Neuronal stem cell (in vitro differentiated cells): ENCODE data around the gene HOXC10.
A peak's percentile ranks its signal among the peaks of the same experiment; 100 is the strongest.

Source experiments
- DNase-seq: peaks from one replicate; pipeline ENCODE4 v3.0.0-alpha.2; 2013; ENCODE audit warnings: low spot score
- H2AFZ ChIP-seq: one replicate; pipeline ENCODE4 v1.6.1; 2013; ENCODE audit warnings: mild to moderate bottlenecking, low read length, inconsistent platforms
- H2AK5ac ChIP-seq: 2 replicates; pipeline ENCODE4 v1.6.1; 2013; ENCODE audit warnings: low read depth, mild to moderate bottlenecking, inconsistent platforms, low read length, moderate library complexity, mixed read lengths
- H2BK120ac ChIP-seq: 2 replicates; pipeline ENCODE4 v1.6.1; 2013; ENCODE audit warnings: low read depth, mild to moderate bottlenecking, inconsistent platforms, low read length, moderate library complexity, mixed read lengths
- H2BK12ac ChIP-seq: one replicate; pipeline ENCODE4 v1.6.1; 2013; ENCODE audit warnings: low read length, inconsistent platforms
- H2BK15ac ChIP-seq: 2 replicates; pipeline ENCODE4 v1.6.1; 2013; ENCODE audit warnings: mild to moderate bottlenecking, low read length, inconsistent platforms, mixed read lengths
- H2BK5ac ChIP-seq: one replicate; pipeline ENCODE4 v1.6.1; 2013; ENCODE audit warnings: inconsistent platforms, mild to moderate bottlenecking, low read length, moderate library complexity
- H3K14ac ChIP-seq: one replicate; pipeline ENCODE4 v1.6.1; 2013; ENCODE audit warnings: low read length, inconsistent platforms
- H3K18ac ChIP-seq: 2 replicates; pipeline ENCODE4 v1.6.1; 2013; ENCODE audit warnings: low read length, inconsistent platforms
- H3K23ac ChIP-seq: 2 replicates; pipeline ENCODE4 v1.6.1; 2013; ENCODE audit warnings: low read depth, mild to moderate bottlenecking, mixed read lengths, low read length, inconsistent platforms; ENCODE audit not compliant: poor library complexity
- H3K27ac ChIP-seq: replicated peaks from 3 replicates; pipeline ENCODE4 v1.5.1; 2013; ENCODE audit warnings: low read length, inconsistent platforms
- H3K27me3 ChIP-seq, 3 experiments: 2 replicates each; pipeline ENCODE4 v1.6.1; 2013; ENCODE audit warnings: low read length in 3 of 3, mild to moderate bottlenecking in 2 of 3, inconsistent platforms in 1 of 3, low read depth in 1 of 3, mixed read lengths in 1 of 3, moderate library complexity in 1 of 3; ENCODE audit not compliant: control insufficient read depth in 3 of 3, insufficient read depth in 3 of 3
- H3K36me3 ChIP-seq, 2 donors: replicated peaks in 1 of 2; 2 replicates each; pipeline ENCODE4 v1.6.1; 2013; ENCODE audit warnings: low read length in 2 of 2; ENCODE audit not compliant: control insufficient read depth in 2 of 2, insufficient read depth in 2 of 2
- H3K4ac ChIP-seq: 2 replicates; pipeline ENCODE4 v1.6.1; 2013; ENCODE audit warnings: inconsistent platforms, mild to moderate bottlenecking, low read length, moderate library complexity
- H3K4me1 ChIP-seq, 2 donors: 1 replicate in 1 of 2; 2 replicates in 1 of 2; pipeline ENCODE4 v1.6.1; 2013; ENCODE audit warnings: low read length in 2 of 2, low read depth in 1 of 2; ENCODE audit not compliant: control insufficient read depth in 2 of 2, insufficient read depth in 1 of 2
- H3K4me2 ChIP-seq: one replicate; pipeline ENCODE4 v1.6.1; 2013; ENCODE audit warnings: mild to moderate bottlenecking, low read length, inconsistent platforms; ENCODE audit not compliant: insufficient read depth, poor library complexity, severe bottlenecking
- H3K4me3 ChIP-seq, 2 donors: 2 replicates each; pipeline ENCODE4 v1.5.1; 2013; ENCODE audit warnings: low read length in 2 of 2, mild to moderate bottlenecking in 2 of 2, inconsistent platforms in 1 of 2, moderate library complexity in 1 of 2
- H3K79me1 ChIP-seq: one replicate; pipeline ENCODE4 v1.6.1; 2013; ENCODE audit warnings: low read depth, mild to moderate bottlenecking, inconsistent platforms, low read length, moderate library complexity
- H3K9ac ChIP-seq: one replicate; pipeline ENCODE4 v1.6.1; 2013; ENCODE audit warnings: mild to moderate bottlenecking, low read depth, low read length, inconsistent platforms; ENCODE audit not compliant: poor library complexity
- H3K9me3 ChIP-seq, 2 donors: replicated peaks in 1 of 2; 2 replicates each; pipeline versions ENCODE3 to v1.6.1; 2013; ENCODE audit warnings: low read length in 2 of 2, mild to moderate bottlenecking in 2 of 2, inconsistent platforms in 1 of 2, low read depth in 1 of 2, mixed read lengths in 1 of 2, moderate library complexity in 1 of 2; ENCODE audit not compliant: control insufficient read depth in 2 of 2, insufficient read depth in 1 of 2
- H4K8ac ChIP-seq: one replicate; pipeline ENCODE4 v1.6.1; 2013; ENCODE audit warnings: low read depth, mild to moderate bottlenecking, inconsistent platforms, low read length, moderate library complexity
- H4K91ac ChIP-seq: one replicate; pipeline ENCODE4 v1.6.1; 2013; ENCODE audit warnings: low read length, low read depth, mild to moderate bottlenecking, inconsistent platforms; ENCODE audit not compliant: poor library complexity
- WGBS, 2 donors: extraction: QIAGEN DNeasy Blood & Tissue Kit; methylation state at CpG; one replicate each; pipeline ENCODE4 v1.1.7; 2013; ENCODE audit warnings: missing lambda C conversion rate in 2 of 2, mixed read lengths in 1 of 2; ENCODE audit not compliant: insufficient read length in 2 of 2, insufficient replicate concordance in 1 of 2; ENCODE audit errors: extremely low coverage in 2 of 2; 5-methylcytosine and 5-hydroxymethylcytosine counted together

The HOXC10 gene

DNA sequence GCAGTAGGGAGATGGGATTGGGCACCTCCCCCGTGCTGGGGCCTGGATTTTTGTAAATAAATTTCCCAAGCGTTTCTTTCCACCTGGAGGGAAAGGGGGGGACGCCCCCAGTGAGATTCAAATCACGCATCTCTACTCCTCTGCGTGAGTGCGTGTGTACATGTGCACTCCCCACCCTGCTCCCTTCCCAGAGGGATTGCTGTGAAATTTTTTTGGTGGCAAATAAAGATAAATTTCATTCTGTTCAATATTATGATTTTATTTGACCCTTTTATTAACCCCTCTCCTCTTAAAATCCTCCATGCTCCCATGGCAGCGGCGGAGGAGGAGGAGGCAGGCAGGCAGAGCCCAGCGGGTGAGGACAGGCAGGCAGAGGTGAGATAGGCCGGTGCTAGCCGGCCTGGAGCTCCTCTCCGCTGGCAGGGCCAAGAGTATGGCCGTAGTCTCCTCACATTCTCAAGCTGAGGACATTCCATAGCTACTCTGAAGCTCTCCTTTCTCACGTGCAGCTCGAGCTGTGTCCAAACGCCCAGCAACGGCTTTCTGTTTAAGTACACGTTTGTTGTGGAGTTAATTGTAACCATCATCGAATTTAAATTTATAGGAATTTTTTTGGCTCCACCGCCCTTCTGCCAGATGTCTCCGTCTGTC is 8.6 kb upstream of the HOXC10 start:
- no peak for DNase-seq
- no peak overlapping the region for H3K27ac ChIP-seq
- H3K14ac ChIP-seq = no peak overlapping the region
- no peak overlapping the region for H2AFZ ChIP-seq
- H2BK120ac ChIP-seq = no peak overlapping the region
- no peak overlapping the region for H4K91ac ChIP-seq
- H2BK12ac ChIP-seq = no peak overlapping the region
- H3K27me3 ChIP-seq = peaks cover 53 to 99% (median 97%) of the 10 kb centered on the region in 3 experiments
- no CpG with 5 or more reads among the region's 21 CpGs for WGBS, 2 donors
- H2AK5ac ChIP-seq = no peak overlapping the region
- H3K4me3 ChIP-seq = no peak overlapping the region
- H3K23ac ChIP-seq = peak overlapping the region; percentile 46
- H3K4ac ChIP-seq = no peak overlapping the region
- H3K4me1 ChIP-seq = no peaks in the 10 kb centered on the region
- no peak overlapping the region for H3K9ac ChIP-seq
- no peaks in the 10 kb centered on the region for H3K36me3 ChIP-seq
- no peaks in the 10 kb centered on the region for H3K79me1 ChIP-seq
- H3K18ac ChIP-seq = no peak overlapping the region
- no peak overlapping the region for H4K8ac ChIP-seq
- no peak overlapping the region for H2BK5ac ChIP-seq
- H3K4me2 ChIP-seq = no peak overlapping the region
- peaks cover 0 to 15% of the 10 kb centered on the region in 2 donors for H3K9me3 ChIP-seq
- H2BK15ac ChIP-seq = no peak overlapping the region

DNA sequence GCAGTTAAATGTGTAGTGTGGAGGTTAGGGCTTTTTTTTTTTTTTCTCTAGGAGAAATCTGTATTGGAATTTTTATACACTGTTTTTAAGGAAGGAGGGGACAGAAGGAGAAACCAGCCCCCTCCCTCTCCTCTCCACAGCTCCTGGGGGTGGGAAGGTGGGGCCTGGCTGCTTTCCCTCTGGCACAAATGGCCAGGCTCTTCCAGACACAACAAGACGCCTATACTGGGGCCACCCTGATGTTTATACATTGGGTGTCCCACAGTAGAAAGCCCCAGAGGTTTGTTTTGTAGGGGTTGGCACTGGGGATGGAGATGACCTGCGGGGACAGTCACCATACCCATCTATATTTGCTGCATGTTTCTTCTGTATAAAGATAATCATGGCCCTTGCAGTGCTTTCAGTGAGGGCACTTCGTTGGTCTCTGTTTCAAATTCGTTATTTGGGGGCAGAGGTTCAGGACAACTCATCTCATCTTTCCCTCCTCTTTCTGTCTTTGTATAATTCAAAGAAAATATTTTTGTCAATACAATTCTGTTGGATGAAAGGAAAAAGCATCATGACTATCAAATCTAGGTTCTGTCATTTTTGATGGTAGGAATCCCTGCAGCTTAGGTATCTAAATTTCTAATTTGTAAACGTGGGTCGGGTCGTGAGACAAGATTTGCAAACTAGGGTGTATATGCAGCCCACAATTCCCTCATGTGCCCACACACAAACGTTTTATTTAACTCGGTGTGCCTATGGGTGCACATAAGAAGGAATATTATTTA is 7.9 kb upstream of the HOXC10 start:
- Histone ChIP-seq H3K9me3 (peaks cover 0 to 18% of the 10 kb centered on the region in 2 donors), H2BK120ac (no peak overlapping the region), H3K27me3 (peaks cover 53 to 99% (median 97%) of the 10 kb centered on the region in 3 experiments), H4K8ac (no peak overlapping the region), H3K9ac (no peak overlapping the region), H3K18ac (no peak overlapping the region), H3K79me1 (no peaks in the 10 kb centered on the region), H3K4me3 (no peak overlapping the region), H2BK12ac (no peak overlapping the region), H2AK5ac (no peak overlapping the region), H4K91ac (no peak overlapping the region), H3K4ac (no peak overlapping the region), H2BK5ac (no peak overlapping the region), H2AFZ (no peak overlapping the region), H3K27ac (no peak overlapping the region), H3K23ac (no peak overlapping the region), H3K4me2 (no peak overlapping the region), H3K36me3 (no peaks in the 10 kb centered on the region), H2BK15ac (no peak overlapping the region), H3K4me1 (no peaks in the 10 kb centered on the region), H3K14ac (no peak overlapping the region)
- DNase-seq = no peak
- WGBS, 2 donors = no CpG with 5 or more reads among the region's 9 CpGs

- no peak overlapping the region for H4K8ac ChIP-seq
- no peak overlapping the region for H3K4me3 ChIP-seq
- H3K18ac ChIP-seq = no peak overlapping the region
- H3K79me1 ChIP-seq = no peaks in the 10 kb centered on the region
- no peak overlapping the region for H2BK12ac ChIP-seq
- no peak for DNase-seq
- no peak overlapping the region for H2AFZ ChIP-seq
- no peak overlapping the region for H2AK5ac ChIP-seq
- H3K36me3 ChIP-seq = no peaks in the 10 kb centered on the region
- no peak overlapping the region for H2BK15ac ChIP-seq
- no CpG with 5 or more reads among the region's 11 CpGs for WGBS, 2 donors
- no peak overlapping the region for H3K27ac ChIP-seq
- no peak overlapping the region for H2BK5ac ChIP-seq
- H3K4me1 ChIP-seq = no peaks in the 10 kb centered on the region
- no peak overlapping the region for H3K4me2 ChIP-seq
- no peak overlapping the region for H3K23ac ChIP-seq
- no peak overlapping the region for H3K4ac ChIP-seq
- peaks cover 0 to 17% of the 10 kb centered on the region in 2 donors for H3K9me3 ChIP-seq
- H2BK120ac ChIP-seq = no peak overlapping the region
- no peak overlapping the region for H3K9ac ChIP-seq
- no peak overlapping the region for H3K14ac ChIP-seq
- H3K27me3 ChIP-seq = peaks cover 58 to 99% (median 97%) of the 10 kb centered on the region in 3 experiments
- H4K91ac ChIP-seq = no peak overlapping the region
These were observed 7.1 kb upstream of the HOXC10 start for GRCh38 chr12:53977596-53978445.
